Hematopoietic multipotent progenitor cell treated with erythropoietin and hydrocortisone succinate and interleukin-3 and kit ligand, for 17 days (in vitro differentiated cells): Measurements from ENCODE around the gene CPXM2.

Source experiments
- DNase-seq: peaks from one replicate; pipeline ENCODE4 v3.0.0-alpha.2; 2015; ENCODE audit warnings: low spot score

The CPXM2 gene

DNA sequence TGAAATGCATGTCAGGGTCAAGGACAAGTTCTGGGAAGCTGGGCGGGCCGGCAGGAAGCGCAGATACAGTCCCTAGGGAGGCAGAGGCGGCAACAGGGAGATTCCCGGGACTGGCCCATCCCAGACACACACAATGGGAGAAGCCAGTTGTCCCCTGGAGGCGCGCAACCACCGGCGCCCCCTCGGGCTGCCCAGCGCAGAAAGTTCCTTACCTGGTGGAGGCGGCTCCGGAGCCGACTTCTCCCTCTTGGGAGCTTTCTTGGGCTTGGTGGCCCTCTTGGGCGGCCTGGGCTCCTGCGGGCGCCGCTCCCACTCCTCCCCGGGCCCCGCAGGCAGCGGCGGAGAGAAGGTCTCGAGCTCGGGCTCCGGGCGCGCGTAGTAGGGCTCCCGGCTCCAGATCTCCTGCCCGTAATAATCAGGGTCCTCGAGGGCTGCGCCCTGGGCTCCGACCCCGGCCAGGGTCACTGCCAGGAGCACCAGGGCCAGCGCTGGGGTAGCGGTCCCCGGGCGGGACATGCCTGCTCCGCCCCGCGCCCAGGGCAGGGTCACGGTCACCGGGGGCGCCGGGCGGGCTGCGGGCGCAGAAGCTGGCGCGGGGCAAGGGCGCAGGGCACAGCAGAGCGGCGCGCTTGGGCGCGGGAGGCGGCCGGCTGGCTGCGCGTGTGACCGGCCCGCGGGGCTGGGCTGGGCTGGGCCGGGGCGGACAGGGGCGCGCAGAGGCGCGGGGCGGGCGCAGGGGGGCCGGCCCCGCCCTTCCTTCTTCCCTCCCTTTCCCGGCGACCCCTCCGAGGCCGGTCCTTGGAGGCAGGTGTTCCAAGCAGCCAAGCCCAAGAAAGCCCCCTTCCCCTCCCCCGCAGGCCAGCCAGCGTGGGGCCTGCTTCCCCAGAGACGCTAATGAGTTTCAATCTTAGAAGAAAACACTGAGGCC lies at the start of gene CPXM2:
Gene CPXM2, minus strand, starts transcription at position 664 of the 928 bp plus-strand sequence. Its CDS starts 148 bp downstream, at position 516.
- DNase-seq = no peak

DNA sequence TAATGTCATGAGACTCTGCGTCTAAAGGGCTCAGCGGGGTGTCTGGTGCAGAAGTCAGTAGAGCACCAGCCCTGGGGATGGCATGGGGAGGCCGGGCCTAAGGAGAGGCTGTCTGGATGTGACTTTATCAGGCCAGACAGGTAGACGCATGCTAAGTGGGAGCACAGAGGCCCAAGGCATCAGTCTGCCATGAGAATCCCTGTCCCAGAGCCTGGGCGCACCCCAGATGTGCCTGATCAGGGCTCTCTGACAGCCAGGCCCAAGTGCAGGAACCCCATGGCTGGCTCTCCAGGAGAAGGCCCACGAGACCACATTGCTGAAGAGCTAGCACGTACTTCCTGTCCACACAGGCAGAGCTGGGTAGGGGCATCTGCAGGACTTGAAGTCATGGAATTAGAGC lies 48.0 kb upstream of the CPXM2 start:
- DNase-seq = no peak

DNA sequence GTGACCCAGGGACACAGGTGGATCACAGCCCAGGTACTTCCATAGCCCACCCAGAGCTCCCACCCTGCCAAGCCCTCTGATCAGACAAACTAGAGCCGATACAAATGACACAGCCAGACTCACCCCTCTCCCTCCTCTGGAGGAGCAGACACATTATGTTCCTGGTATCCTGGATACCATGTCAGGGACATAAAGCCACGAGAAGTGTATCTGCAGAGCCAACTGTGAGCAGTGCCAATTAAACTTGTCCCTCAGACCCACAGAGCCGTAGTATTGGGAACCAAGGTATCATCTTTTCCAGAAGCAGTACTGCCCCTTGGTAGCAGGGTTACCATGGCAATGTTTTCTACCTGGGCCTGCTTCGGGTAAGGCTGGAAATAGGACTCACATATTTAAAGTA lies 47.3 kb upstream of the CPXM2 start:
- DNase-seq = no peak

GRCh38 chr10:123936426-123936825 lies 44.8 kb upstream of the CPXM2 start:
- DNase-seq = no peak

- no peak for DNase-seq
These were observed 44.1 kb upstream of the CPXM2 start for GRCh38 chr10:123935680-123936079.

- DNase-seq = no peak
These were observed 43.2 kb upstream of the CPXM2 start for GRCh38 chr10:123934846-123935245.

DNA sequence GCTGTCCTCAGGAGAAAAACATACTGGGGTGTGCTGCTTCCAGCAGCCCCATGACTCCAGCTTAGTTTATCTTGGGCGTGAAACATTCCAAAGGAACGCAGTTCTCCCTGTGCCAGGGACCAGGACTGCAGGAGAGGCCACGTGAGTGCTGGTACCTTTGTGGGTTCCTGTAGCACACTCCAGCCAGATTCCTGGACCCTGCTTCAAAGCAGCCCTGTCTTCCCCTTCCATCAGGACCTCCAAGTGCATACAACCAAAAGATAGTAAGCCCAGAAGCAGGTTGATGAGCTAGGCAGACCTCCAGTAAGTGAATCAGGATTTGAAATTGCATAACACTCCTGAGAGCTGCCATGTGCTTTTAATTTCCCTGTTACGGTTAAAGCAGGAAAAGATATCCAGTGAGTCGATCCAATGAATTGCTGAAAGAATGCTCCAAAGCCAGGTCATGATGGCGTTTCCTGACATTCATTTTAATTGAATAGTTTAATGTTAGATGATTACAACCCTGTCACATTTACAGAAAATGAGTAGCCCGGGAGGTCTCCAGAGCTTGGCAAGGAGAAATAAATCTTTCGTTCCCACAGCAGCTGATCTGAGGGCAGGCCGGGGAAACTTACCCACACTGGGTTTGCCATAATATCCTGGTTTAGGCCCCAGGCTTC lies 38.9 kb upstream of the CPXM2 start:
- DNase-seq = no peak

DNA sequence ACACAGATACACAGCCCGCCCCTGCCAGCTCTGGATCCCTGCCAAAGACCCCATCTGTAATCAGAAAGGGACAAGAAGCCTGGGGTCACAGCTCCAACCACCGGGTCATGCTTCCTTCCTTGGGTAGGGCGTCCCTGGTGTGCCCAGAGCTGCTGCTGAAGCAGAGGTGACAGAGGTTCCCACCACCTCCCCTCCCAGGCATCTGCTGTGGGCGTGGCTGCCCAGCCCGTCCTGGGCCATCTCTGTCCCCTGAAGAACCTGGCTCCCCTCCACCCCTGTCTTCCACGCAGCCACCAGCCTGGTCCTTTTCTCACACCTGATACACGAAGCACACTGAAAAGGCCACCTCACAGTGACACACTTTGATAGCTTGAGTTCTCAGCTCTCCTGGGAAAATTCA lies 38.2 kb upstream of the CPXM2 start:
- no peak for DNase-seq

GRCh38 chr10:123928427-123928826 lies 36.8 kb upstream of the CPXM2 start:
- no peak for DNase-seq

- no peak for DNase-seq
These were observed 35.0 kb upstream of the CPXM2 start for GRCh38 chr10:123926401-123927264.

DNA sequence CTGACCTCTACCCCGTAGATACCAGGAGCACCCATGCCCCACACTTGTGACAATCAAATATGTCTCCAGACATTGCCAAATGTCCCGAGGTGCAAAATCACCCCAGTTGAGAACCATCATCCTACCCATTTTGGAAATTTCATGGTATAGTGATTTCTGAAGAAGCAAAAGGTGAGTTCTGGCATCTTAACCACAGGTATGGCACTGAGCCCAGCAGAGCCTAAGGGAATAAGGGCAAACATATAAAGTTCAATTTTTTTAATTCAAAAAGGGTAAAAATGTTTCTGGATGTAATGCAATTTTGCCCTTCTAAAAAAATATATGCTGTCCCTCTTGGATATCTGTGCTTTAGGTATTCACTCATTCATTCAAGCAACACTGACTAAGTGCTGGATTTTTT lies 30.5 kb upstream of the CPXM2 start:
- no peak for DNase-seq

DNA sequence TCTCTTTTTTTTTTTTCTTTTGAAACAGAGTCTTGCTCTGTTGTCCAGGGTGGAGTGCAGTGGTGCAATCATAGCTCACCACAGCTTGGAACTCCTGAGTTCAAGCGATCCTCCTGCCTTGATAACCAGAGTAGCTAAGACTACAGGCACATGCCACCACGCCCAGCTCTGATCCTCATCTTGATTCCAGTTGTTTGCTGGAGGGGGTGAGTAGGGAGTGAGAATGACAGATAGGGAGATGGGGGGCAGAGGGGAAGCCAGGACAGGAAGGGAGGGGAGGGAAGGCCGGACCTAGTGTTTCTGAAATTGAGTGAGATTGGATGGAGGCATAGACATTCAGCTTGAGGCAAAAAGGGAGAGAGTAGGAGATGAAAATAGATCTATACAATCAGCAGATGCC lies 25.2 kb upstream of the CPXM2 start:
- DNase-seq = no peak

DNA sequence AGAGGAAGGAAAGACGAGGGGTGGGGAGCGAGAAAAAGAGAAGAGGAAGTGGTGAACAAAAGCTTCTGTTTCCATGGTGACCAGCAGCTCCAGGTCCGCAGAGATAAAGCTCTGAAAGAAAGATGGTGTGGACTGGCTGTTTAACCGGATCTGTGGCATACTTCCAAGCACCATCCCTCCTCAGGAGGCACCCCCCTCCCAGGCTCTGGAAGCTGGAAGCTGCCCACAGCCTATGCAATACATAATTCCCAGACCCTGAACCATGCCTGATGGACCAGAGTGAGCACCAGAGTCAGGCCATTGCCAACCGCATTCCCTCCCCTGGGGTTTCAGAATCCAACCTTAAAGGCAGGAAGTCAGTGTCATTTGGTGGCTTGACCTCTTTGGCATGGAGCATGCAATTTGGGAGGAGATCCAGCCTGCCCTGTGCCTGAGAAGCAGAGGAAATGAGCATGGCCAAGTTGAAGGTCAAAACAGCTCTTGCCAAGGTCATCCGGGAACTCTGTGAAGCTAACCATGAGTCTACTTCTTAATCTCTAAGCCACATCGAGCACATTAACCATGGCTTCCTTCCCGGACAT lies 22.2 kb upstream of the CPXM2 start:
- DNase-seq = no peak

DNA sequence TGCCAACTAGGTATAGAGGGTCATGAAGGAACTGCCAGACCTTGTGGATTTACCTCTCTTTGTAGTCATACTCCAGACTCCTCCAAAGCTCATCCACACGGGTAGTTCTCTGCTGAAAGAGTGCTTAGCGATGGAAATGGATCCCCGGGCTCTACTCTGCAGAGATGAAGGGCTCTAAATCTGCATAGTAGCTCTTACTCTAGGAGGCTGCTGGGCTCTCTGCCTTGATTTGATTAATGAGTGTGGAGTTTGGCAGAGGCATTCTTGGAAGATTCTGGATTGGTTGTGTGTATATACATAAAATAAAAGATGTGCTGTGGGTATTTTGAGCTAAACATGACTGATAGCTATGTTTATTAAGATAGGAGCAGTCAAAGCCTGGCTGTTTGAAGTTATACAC lies 21.3 kb upstream of the CPXM2 start:
- no peak for DNase-seq

DNA sequence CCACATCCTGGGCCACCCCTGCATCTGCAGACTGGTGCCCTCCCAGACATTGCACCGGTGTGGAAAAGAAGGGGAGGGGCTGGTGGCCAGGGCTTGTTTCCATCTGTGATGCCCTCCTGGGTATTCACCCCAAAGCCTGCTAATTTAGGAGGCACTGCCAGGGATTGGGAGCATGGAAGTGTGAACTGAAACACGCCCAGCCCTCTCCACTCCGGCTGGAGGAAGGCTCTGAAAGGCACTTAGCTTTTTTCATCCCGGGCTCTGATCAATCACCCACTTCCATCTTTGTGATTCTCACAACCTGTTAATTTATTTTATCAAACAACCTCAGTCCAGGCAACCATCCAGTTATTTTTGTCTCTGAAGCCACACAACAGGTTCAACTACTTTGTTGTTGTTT lies 20.9 kb upstream of the CPXM2 start:
- no peak for DNase-seq

- no peak for DNase-seq
These were observed 20.3 kb upstream of the CPXM2 start for GRCh38 chr10:123911866-123912265.

DNA sequence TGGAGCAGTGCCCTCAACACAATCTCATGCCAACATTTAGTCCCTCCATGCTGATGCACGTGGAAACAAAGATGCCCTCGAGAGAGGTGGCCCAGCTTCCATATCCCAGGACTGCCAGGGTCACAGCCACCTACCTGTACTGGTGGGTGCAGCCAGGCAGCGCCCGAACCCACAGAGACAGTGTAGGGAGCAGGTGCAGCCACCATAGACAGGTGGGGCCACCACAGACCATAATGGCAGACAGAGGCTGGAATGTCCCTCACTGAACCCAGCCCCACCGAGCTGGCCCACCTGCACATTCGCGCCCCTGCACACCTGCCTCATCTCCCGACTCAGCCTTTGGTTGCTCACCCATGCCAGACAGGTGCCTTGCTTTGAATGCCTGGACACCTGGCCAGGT lies 18.3 kb upstream of the CPXM2 start:
- DNase-seq = no peak

GRCh38 chr10:123909426-123909825 lies 17.8 kb upstream of the CPXM2 start:
- DNase-seq = no peak

DNA sequence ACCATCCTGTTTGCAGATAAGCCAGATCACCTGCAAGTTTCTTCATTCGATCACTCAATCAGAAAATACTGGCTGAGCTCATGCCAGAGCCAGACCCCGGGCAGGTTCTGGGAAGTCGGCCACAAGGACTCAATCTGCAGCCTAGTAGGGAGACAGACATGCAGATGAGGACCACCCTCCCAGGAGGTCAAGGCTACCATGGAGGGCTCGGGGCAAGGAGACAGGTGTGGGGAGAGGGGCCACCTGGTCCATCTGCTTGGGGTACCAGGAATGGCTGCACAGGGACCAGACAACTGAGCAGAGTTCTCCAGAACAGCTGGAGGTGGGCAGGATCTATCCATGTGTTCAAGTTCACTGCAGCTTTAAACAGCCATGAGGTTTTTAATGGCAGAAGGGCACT lies 16.8 kb upstream of the CPXM2 start:
- DNase-seq = no peak

DNA sequence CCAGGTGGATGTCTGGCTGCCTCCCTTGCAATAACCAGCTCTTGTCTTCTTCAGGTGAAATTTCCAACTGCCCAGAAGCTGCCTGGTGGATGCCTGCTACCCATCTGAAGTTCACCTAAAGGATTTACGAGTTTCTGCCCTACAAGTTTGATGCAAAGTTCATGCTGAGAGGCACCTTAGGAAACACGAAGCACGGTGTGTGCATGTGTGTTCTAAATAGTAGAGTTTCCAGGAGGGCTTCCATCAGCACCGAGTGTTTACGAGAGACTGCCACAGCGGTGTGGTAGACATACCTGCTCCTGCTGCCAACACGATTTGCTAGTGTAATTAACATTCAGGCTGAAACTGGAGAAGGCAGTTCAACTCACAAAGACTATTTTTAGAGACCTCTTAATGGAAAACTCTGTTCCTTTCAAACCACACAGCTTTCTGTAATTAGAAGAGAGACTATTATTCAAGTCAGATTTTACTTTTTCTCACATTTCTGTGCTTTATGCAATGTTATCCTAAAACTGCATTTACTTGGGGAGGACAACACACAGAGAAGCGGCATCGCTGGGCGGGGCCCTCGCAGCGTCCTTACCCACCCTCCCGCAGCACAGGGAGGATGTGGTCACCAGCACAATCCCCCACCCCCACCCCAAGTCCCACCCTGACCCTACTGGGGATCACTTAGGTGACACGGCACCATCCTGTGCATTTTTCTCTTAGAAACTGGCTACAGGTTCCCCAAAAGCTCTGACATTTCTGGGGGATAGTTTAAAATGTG lies 15.5 kb upstream of the CPXM2 start:
- DNase-seq = no peak

DNA sequence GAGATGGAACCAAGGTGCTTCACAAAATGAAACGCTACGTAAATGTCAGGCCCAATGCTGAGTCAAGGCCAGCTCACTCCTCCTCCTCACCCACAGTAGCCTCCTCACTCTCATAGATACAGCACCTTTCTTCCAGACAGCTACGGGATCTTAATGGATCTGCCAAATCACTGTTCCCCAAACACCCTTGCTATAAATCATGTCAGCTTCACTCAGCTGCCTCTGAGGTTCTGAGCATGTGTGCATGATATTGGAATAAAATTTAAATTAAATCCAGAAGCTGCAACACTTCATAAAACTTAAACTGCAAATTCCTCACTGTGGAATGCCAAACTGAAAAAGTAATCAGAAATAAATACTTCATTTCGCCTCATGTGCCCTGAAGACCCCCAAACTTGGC lies 14.7 kb upstream of the CPXM2 start:
- DNase-seq = no peak
